SKM-1 (cell line): Measurements from ENCODE around the gene VAMP8.
A peak's percentile ranks its signal among the peaks of the same experiment; 100 is the strongest.
"Not testable (repeated sequence)": the region's sequence is repeated elsewhere in the genome, so short reads cannot be mapped to it uniquely, and the experiment has no call there.

Experiments
- DNase-seq: peaks from one replicate; lab custom pipeline; 2025; ENCODE audit not compliant: unreplicated experiment; lab: John Stamatoyannopoulos, UW

The VAMP8 gene

DNA sequence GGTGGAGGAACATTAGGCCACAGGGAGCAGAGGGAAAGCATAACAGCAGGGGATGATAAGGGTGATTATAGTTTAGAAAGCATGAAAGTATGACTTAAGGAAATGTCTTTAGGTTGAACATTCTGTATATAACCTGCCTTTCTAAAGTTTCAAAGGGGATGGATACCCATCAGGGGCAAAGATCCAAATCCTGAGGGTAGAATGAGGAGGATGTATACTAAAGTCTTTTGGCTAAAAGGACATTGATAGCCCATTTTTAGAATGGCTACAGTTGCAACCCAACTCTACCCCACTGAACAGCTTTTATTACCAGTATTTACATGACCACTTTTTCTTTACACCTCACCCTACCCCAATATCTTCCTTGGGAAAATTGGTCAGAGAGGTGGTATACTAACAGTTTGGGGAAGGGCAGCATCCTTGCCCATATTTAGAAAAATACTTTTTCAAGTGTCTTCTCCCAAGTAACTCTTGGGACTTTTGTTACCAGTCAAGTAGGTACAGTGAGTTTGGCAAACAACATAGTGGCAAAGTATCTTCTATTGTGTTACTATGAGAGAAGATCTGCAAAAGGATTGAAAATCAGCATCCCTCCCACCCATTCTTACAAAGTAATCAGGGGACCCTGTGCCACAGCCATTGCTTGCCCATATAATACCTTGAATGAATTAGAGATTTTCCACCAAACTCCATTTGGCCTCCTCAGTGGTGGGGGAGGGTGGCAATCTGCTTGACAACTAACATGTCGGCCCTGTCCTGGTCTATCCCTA lies 30.1 kb upstream of the VAMP8 start:
- no peak for DNase-seq

DNA sequence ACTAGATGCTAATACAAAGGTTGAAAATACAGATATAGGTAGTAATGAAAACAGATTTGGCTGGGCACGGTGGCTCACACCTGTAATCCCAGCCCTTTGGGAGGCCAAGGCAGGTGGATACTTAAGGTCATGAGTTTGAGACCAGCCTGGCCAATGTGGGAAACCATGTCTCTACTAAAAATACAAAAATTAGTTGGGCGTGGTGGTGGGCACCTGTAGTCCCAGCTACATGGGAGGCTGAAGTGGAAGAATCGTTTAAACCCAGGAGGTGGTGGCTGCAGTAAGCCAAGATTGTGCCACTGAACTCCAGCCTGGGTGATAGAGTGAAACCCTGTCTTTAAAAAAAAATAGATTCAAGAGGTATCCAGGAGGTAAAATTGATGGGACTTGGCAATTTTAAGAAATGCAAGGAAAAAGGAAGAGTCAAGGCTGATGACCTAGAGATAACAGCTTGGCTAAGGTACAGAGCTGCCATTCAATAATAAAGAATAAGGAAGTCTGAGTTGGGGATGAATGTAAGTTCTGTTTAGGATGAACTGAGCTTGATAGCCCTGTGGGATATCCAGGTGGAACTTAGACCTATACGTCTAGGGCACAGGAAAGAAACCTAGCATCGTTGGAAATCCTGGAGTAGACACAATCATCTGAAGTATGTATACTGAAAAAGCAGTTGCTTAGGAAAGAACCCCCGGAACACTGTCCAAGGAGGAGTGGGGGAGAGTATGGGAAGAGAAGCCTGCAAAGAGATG lies 29.4 kb upstream of the VAMP8 start:
- no peak for DNase-seq

DNA sequence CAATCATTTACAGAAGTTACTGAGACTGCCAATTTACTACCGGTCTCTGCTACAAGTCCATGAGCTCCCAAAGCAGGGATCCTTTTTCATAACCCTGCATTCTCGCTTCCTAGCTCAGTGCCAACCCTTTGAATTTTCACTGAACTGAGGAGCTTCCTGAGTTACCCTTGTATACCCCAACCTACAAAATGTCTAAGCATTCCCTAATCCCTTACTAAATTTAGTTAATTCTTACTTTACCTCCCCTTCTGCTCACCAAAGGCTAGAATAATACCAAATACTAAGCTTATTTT lies 28.8 kb upstream of the VAMP8 start:
- DNase-seq = no peak

DNA sequence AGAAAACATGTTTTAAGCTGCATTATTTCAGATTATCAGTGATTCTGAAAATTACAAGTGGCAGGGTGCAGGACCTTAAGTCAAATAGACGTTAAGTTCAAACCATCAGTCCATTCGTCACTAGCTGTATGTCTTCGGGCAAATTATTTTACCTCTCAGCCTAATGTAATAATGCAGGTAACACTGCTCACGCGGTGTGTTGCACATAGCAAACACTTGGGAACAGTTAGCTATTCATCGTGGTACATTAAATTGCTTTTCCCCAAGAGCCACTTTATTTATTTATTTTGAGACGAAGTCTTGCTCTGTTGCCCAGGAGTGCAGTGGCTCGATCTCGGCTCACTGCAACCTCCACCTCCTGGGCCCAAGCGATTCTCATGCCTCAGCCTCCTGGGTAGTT lies 28.3 kb upstream of the VAMP8 start:
- no peak for DNase-seq

DNA sequence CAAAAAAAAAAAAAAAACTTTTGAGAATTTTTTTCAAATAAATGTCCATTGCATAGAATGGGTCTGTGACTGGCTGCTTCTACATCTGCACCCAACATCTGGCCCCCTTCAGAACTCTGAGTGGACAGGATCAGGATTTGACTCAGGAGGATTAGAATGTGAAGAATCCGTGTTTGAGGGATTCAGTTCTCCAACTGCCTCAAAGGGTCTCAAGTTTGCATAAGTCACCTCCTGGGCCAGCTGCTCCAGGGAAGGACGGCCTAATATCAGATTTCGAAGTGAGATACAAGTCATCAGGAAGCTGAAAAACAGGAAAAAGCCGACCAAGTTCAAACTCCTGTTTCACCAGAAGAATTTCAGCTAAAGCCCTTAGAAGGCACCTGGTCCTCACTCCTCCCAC lies 27.6 kb upstream of the VAMP8 start:
- DNase-seq = no peak

DNA sequence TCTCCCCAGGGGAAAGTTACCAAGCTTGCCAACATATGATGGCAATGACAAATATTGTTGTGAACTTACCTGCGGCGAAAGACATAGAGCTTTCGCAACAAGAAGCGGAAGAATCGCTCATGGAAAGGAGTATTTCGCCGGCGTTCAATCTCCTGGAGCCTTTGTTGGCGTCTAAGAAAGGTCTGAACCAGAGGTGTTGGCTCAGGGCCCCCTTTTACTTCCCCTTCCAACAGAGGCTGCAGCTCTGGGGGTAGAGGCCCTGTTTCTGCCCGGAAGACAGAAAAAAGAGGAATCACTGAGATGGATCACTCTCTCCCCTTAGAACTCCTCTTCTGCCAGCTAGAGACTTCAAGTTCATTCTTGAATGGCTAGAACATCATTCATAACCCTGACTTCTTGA lies 26.9 kb upstream of the VAMP8 start:
- DNase-seq = peak; percentile 93

DNA sequence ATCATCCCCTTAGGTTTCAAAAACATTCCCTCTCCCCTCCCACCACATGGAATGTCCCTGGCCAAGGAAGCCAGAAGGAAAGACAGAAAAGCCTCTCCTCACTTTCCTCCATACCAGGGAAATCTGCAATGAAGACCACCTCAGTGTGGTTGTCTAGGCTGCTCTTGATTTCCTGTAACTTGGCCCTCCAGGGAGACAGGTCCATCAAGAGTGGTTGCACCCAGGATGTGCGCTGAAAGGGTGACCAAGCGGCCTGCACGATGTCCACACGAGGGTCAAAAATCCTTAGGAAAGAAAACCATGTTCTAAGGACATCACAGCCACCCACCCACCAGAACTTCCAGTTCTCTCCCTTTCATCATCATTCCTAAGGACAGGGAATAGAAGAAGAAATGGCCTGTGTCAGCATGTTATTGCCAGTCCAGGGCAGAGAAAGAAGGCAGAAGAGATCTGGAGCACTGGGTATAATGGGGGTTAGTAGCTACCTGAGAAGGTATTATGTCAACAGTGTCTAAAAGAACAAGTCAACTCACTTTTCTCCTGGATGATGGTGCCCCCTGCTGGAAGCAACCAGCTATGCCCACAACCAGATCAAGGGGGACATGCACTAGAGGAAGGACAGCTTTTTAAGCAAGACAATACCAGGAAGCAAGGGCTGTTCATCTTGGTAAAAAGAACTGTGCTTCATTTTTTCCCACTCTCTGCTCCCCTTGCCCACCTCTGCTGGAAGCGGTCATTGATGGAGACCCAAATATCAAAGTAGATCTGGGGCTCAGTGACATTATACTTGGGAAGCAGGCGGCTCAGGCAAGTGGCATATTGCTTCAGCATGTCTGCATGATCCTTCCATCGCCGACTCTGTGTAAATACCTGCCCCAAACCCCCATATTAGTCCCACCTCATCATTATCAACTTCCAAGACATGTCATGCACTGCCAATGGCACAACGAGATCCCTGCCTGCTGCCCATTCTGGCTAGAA lies 25.4 kb upstream of the VAMP8 start:
- peak; percentile 95 for DNase-seq

DNA sequence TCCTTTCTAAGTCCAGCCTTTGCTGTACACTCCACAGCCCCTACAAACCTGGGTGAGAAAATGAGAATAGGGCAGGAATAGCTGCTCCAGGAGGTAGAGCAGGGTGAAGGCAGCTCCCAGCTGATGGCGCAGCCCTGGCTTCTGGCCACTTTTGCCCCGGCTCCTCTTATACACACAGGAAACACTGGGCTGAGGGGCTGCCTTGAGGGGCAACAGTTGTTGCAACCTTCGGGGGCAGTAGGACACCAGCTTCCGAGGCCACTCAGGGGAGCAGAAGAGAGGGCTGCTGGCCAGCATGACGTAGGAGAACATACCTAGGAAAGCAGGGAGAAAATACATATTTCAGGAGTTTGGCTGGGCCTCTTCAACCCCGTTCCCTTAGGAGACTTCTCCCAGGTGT lies 24.2 kb upstream of the VAMP8 start:
- DNase-seq = no peak

DNA sequence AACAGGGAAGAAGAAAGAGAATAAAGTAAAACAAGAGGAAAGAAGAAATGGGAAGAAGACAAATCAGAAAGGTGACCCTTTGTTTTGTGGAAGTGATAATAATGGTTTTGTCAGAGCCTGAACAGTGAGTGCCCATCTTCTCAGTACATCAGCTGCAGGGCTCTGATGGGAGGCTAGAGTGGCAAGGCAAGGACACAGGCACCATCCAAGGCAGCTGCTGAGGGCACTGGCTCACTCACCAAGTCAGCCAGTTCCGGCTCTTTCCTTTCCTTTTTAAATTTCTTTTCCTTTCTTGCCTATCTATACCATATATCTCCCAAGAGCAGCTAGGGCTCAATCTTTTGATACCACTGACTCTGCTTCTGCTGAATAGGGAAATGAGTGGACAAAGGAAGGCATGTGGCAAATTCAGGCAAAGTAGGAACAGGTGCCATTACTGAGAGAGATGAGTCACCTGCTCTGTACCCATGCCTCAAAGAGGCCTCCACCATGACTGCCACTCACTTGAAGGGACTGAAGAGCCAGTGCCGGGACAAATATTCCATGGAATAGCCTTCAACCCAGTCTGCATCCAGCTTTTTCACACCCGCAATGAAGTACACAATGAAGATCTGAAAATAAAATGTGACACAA lies 22.3 kb upstream of the VAMP8 start:
- no peak for DNase-seq

DNA sequence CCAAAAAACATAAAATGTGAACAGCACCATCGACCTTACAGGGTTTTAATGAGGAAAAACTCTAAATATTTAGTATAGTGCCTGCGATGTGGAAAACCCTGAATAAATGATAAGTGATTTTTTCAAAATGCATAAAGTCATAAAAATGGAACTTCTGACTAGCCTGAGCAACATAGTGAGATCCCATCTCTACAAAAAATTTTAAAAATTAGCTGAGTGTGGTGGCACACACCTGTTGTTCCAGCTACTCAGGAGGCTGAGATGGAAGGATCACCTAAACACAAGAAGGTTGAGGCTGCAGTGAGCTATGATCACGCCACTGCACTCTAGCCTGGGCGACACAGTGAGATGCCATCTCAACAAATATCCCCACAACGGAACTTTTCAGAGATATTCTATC lies 20.3 kb upstream of the VAMP8 start:
- no peak for DNase-seq

DNA sequence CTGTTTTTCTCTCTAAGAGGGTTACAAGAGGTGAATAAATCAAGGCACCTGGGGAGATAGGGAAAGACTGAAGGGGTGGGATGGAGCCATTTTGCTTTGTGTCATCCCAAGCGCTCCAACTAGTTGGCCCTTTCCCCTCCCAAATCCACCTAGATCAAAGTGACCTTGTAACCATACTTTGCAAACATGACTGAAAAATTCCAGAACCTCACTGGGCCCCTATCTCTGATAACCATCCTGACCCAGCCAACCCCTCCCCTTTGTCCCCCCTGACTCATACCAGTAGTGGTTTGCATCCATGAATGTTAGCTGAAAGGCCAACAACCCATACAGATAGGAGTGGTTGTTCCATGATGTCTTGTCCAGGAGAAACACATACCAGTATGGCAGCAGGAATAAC lies 19.2 kb upstream of the VAMP8 start:
- DNase-seq = no peak

DNA sequence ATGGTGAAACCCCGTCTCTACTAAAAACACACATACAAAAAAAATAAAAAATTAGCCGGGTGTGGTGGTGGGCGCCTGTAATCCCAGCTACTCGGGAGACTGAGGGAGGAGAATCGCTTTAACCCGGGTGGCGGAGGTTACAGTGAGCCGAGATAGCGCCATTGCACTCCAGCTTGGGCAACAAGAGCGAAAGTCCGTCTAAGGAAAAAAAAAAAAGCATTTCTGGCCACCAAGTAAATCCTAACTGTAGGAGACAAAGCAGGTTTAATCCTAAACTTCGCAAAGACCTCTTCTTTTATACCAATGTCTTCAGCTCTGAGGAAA lies 17.0 kb upstream of the VAMP8 start:
- not testable (repeated sequence) for DNase-seq

DNA sequence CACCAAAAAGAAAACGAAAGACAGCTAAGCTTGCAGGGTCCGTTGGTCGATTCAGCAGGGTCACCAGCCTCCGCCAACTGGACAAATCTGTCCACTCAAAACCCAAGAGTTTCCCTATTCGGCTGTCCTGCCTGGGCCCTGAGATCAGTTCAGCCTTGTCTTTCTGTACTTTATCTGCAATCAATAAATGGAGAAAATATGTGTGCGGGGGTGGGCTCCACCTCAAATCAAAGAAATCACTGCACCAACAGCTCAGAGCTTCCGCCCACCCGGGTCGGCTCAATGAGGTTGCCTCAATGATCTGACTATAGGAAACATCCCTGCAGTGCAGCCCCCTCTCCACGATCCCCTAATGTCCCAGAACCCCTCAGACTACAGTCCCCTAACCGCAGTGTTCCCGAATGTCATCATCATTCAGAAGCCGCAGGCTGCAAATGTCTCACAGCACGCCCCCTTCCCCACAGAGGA lies 16.5 kb upstream of the VAMP8 start:
- no peak for DNase-seq

DNA sequence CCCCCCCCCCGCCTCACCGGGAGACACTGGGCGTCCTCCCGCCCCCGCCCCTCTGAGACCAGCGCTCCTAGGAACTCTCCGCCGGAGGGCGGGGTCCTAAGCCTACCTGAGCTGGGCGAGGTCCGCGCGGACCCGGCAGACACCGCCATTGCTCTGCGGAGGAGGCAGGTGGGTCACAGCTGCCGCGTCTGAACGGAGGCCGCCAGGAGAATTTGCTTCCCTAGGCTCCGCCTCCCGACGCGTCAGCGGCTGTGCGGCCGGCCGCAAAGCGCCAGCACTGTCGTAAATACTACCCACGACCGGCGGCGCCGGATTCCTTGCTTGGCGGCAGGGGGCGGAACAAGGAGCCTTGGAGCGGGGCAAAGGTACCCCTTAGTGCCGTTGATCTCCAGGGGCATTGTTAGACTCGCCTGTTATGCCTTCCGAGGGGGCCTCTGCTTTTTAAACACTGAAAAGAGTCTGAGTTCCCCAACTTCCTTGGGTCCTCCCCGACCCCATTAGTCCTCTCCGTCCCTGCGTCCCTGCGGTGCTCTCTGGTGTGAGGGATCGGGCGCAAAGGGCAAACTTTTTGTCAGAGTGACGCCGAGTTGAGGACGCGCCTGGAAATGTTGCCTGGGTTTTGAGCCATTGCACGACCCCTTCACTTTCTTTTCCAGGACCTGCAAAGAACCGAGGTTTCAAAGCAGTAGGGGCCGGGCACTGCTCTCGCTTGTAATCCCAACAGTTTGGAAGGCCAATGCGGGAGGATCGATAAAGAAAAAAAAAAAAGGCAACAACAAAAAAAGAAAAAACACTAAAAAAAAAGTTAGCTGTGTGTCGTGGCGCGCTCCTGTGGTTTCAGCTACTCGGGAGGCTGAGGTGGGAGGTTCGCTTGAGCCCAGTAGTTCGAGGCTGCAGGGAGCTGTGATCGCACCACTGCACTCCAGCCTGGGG lies 15.8 kb upstream of the VAMP8 start, which contains the start of gene GGCX:
TSS of gene GGCX (minus strand) at position 214 of the 933 bp plus-strand sequence. CDS start at position 149, 65 bp downstream.
- DNase-seq = peak; percentile 96

DNA sequence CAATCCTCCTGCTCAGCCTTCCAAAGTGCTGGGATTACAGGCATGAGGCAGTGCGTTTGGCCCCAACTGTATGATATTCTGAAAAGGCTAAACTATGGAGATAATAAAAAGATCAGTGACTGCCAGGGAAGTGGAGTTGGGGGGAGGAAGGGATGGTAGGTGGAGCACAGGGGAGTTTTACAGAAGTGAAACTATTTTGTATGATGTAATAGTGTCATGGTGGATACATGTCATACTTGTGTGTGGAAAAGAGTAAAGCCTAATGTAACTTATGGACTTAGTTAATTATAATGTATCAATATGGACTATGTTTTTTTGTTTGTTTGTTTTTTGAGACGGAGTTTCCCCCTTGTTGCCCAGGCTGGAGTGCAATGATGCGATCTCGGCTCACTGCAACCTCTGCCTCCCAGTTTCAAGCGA lies 13.2 kb upstream of the VAMP8 start:
- peak; percentile 86 for DNase-seq

DNA sequence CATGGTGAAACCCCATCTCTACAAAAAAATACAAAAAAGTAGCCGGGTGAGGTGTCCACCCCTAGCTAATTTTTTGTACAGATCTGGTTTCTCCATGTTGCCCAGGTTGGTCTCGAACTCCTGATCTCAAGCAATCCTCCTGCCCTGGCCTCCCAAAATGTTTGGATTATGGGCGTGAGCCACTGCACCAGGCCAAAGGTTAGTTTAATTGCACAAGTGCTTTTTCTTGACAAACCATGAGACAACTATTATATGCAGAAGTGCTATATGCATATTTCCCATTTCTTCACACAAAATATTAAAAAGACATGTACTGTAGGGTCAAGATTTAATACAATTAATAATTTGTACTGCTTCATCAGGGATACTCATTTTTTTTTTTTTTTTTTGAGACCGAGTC lies 11.1 kb upstream of the VAMP8 start:
- DNase-seq = no peak

DNA sequence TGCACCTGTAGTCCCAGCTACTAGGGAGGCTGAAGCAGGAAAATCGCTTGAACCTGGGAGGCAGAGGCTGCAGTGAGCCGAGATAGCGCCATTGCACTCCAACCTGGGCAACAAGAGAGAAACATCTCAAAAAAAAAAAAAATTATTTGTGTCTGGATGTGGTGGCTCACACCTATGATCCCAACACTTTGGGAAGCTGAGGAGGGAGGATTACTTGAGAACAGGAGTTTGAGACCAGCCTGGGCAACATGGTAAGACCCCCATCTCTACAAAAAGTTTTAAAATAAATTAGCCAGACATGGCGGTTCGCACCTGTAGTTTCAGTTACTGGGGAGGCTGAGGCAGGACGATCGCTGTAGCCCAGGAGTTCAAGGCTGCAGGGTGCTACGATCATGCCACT lies 1.6 kb upstream of the VAMP8 start:
- DNase-seq = no peak

DNA sequence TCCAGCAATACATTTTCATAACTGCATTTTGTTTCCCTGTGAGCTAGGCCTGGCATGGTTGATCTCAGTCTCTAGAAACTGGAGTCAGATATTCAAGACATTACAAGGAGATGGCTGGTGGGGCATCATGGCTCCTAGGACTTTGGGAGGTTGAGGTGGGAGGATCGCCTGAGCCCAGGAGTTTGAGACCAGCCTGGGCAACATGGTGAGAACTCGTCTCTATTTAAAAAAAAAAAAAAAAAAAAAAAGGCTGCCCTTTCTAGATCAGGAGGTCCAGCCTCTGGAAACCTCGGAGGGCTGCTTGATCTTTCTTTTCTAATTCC lies 362 bp upstream of the VAMP8 start:
- DNase-seq = no peak

DNA sequence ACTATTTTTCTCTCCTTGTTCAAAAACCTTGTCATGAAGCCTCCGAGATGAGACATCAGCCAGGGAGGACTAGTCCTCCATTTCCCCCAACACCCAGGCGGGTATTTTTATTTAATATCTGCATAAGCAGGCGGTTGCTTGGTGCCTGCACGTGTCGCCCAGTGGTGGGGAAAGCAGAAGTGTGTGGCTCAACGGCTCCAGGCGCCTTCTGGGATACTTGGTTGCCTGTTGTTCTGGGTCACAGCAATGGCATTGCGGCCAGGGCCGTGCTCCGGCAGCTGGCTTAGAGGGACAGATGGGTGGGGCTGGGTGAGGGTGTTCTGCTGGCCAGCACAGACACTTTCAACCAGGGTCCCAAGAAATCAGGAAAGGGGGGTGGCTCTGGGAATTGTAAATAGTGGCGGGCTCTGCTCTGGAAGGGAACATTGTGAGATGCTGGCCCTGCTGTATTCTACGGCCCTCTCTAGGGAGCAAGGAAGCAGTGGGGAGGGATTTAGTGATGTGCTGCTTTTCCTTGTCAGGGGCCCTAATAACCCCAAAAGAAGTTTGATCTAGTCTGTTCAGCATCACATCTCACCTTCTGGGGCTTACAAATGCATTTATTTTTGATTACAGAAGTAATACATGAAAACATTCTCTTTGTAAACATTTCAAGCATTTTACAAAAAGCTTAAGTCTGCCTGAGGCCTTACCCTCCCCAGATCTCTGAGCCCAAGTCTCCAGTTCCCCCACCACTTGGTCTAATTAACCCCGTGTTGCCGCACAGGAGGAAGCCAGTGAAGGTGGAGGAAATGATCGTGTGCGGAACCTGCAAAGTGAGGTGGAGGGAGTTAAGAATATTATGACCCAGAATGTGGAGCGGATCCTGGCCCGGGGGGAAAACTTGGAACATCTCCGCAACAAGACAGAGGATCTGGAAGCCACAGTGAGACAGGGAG lies 1.1 kb downstream of the VAMP8 start:
- peak; percentile 95 for DNase-seq
